HepG2 (cell line): ENCODE measurements around the gene ADGRD1. TPM values are rescaled to one million over a fixed set of nuclear protein-coding genes. Genes with fewer than 3 reads are reported as not detected.

Experiments
- ATAC-seq: fragments of 200-7000 bp; cut with Tn5 transposase; 3 replicates; pipeline ENCODE4 v1.9.1; 2020; ENCODE audit warnings: mild to moderate bottlenecking, moderate library complexity
- BruUV-seq: library from RNA; stranded (reverse); fragments of 400-500 nt; replicated peaks from 2 replicates; lab custom pipeline; 2021; lab: Mats Ljungman, UMichigan
- CTCF ChIA-PET: fragments of 300-600 bp; formaldehyde crosslinking; extraction: SDS; loops from one replicate; lab custom pipeline; 2021; ENCODE audit warnings: low total read pairs, inconsistent platforms, low intra/inter-chr PET ratio; lab: Yijun Ruan, JAX
- POLR2A ChIA-PET: fragments of 350-600 bp; sonication (Branson Sonifier 250); formaldehyde crosslinking; loops from one replicate; lab custom pipeline; 2020; ENCODE audit warnings: antibody characterized with exemption, inconsistent platforms; lab: Yijun Ruan, JAX
- DNase-seq: peaks from one replicate; pipeline ENCODE4 v3.0.0-alpha.2; 2015; ENCODE audit warnings: low spot score
- FAIRE-seq: peaks from 3 replicates; lab custom pipeline; 2011; peaks lifted over from hg19 to GRCh38; lab: Jason Lieb, UNC
- H2AFZ ChIP-seq: one replicate; pipeline ENCODE4 v1.6.1; 2011; ENCODE audit warnings: low read length, inconsistent platforms
- H3K27ac ChIP-seq: fragments of 300-600 bp; 3 replicates; pipeline ENCODE4 v1.8.0; 2011; ENCODE audit warnings: mixed run types, mild to moderate bottlenecking, mixed read lengths, low read length, inconsistent platforms; ENCODE audit not compliant: insufficient read depth; ENCODE audit errors: extremely low read length
- H3K27me3 ChIP-seq, 2 experiments: fragments of 200-600 bp in 1 of 2; 2 replicates in 1 of 2; 3 replicates in 1 of 2; pipeline versions ENCODE4 v1.6.0 to v1.8.0; 2011; ENCODE audit warnings: low read length in 2 of 2, mild to moderate bottlenecking in 2 of 2, moderate library complexity in 2 of 2, inconsistent platforms in 1 of 2; ENCODE audit not compliant: insufficient read depth in 2 of 2, control insufficient read depth in 1 of 2
- H3K36me3 ChIP-seq, 2 experiments: fragments of 200-600 bp in 1 of 2; replicated peaks in 1 of 2; 2 replicates in 1 of 2; 3 replicates in 1 of 2; pipeline versions ENCODE4 v1.5.1 to v1.8.0; 2011; ENCODE audit warnings: low read length in 2 of 2, inconsistent platforms in 1 of 2; ENCODE audit not compliant: insufficient read depth in 2 of 2, control insufficient read depth in 1 of 2
- H3K4me1 ChIP-seq: 2 replicates; pipeline ENCODE4 v1.5.1; 2012; ENCODE audit warnings: low read length, inconsistent platforms; ENCODE audit not compliant: insufficient read depth
- H3K4me2 ChIP-seq: 2 replicates; pipeline ENCODE4 v1.6.0; 2011; ENCODE audit warnings: low read depth, low read length, inconsistent platforms
- H3K4me3 ChIP-seq, 3 experiments: fragments of 200-600 bp in 1 of 3; sonication (generic), shearing (Covaris generic) in 1 of 3; replicated peaks in 1 of 3; 2 replicates each; pipeline ENCODE4 v1.5.1; 2011 to 2016; ENCODE audit warnings: low read length in 3 of 3, inconsistent platforms in 2 of 3, low read depth in 2 of 3, mild to moderate bottlenecking in 2 of 3, control low read depth in 1 of 3, mixed read lengths in 1 of 3; ENCODE audit not compliant: insufficient read depth in 1 of 3
- H3K79me2 ChIP-seq: one replicate; pipeline ENCODE4 v1.6.1; 2011; ENCODE audit warnings: low read length, inconsistent platforms; ENCODE audit not compliant: insufficient read depth
- H3K9ac ChIP-seq: 2 replicates; pipeline ENCODE4 v1.6.0; 2011; ENCODE audit warnings: mild to moderate bottlenecking, low read depth, low read length, inconsistent platforms; ENCODE audit not compliant: insufficient read depth
- H3K9me3 ChIP-seq: 2 replicates; pipeline ENCODE4 v1.5.1; 2012; ENCODE audit warnings: mild to moderate bottlenecking, low read length
- H4K20me1 ChIP-seq: 2 replicates; pipeline ENCODE4 v1.6.0; 2011; ENCODE audit warnings: inconsistent platforms, mild to moderate bottlenecking, low read length, moderate library complexity; ENCODE audit not compliant: insufficient read depth
- ATAD3A ChIP-seq: sonication (generic); formaldehyde crosslinking; IDR thresholded peaks from 2 replicates; pipeline ENCODE4 v1.4.0; 2020; ENCODE audit warnings: missing genetic modification reagents
- DNMT1 ChIP-seq: sonication (generic); formaldehyde crosslinking; IDR thresholded peaks from 2 replicates; pipeline ENCODE4 v1.5.1; 2020; ENCODE audit warnings: mild to moderate bottlenecking, missing genetic modification reagents
- IKZF4 ChIP-seq: sonication (generic); formaldehyde crosslinking; IDR thresholded peaks from 2 replicates; pipeline ENCODE4 v1.5.1; 2020; ENCODE audit warnings: borderline replicate concordance, mild to moderate bottlenecking, low read depth, missing genetic modification reagents; ENCODE audit errors: not compliant biosample characterization
- MIXL1 ChIP-seq: IDR thresholded peaks from 2 replicates; pipeline ENCODE4 v1.6.1; 2016
- RORA ChIP-seq: sonication (generic); formaldehyde crosslinking; IDR thresholded peaks from 2 replicates; pipeline ENCODE4 v1.5.0; 2020; ENCODE audit warnings: mild to moderate bottlenecking, missing genetic modification reagents, moderate library complexity
- WGBS: methylation state at CpG from one replicate; pipeline ENCODE4 v1.1.6; 2017; ENCODE audit warnings: low lambda C conversion rate; 5-methylcytosine and 5-hydroxymethylcytosine counted together
- in situ Hi-C: cut with HindIII; loops from 2 replicates; pipeline ENCODE4 v1.10.0; 2017; ENCODE audit warnings: low pct_unique_long_range_greater_than_20kb; ENCODE audit not compliant: extremely low pct_ligation_motif_present
- intact Hi-C: fragments of 100-400 bp; cut with micrococcal nuclease; formaldehyde crosslinking; loops from one replicate; pipeline ENCODE4 v1.10.0; 2022; ENCODE audit not compliant: unreplicated experiment
- polyA plus RNA-seq, 8 experiments: library from polyadenylated mRNA; depleted of rRNA in 3 of 8; stranded (reverse) in 7 of 8; unstranded in 1 of 8; fragments of >200 nt; fragmentation: Illumina TruSeq in 4 of 8; extraction: Trizol in 4 of 8; gene quantifications; 2 replicates each; pipeline versions ENCODE4 v1.2.1 to v1.2.3, GENCODE V29; 2011 to 2016; ENCODE audit warnings: low read depth in 4 of 8, missing spikeins in 1 of 8, mixed read lengths in 1 of 8; ENCODE audit not compliant: insufficient read depth in 1 of 8
- total RNA-seq, 5 experiments: library from RNA; depleted of rRNA; stranded (reverse); fragments of >200 nt; fragmentation: Illumina TruSeq; extraction: Trizol; gene quantifications; 2 replicates each; pipeline ENCODE4 v1.2.3, GENCODE V29; 2016; ENCODE audit warnings: low read depth in 1 of 5
- TF ChIP-seq, protein P1 (sequence below): sonication (generic); formaldehyde crosslinking; IDR thresholded peaks from 2 replicates; pipeline ENCODE4 v1.5.1; 2020; ENCODE audit warnings: missing genetic modification reagents, mild to moderate bottlenecking, borderline replicate concordance
- TF ChIP-seq, protein P2 (sequence below): sonication (generic); formaldehyde crosslinking; IDR thresholded peaks from 2 replicates; pipeline ENCODE4 v1.8.0; 2022; ENCODE audit warnings: missing genetic modification reagents, low read depth, mild to moderate bottlenecking, borderline replicate concordance
- TF ChIP-seq, protein P3 (sequence below): sonication (generic); formaldehyde crosslinking; IDR thresholded peaks from 2 replicates; pipeline ENCODE4 v1.4.0; 2020; ENCODE audit warnings: missing genetic modification reagents
- TF ChIP-seq, protein P4 (sequence below): IDR thresholded peaks from 2 replicates; pipeline ENCODE4 v1.6.1; 2016; ENCODE audit warnings: mild to moderate bottlenecking
- TF ChIP-seq, protein P5 (sequence below): sonication (generic); formaldehyde crosslinking; IDR thresholded peaks from 2 replicates; pipeline ENCODE4 v1.8.1; 2022; ENCODE audit warnings: mild to moderate bottlenecking, missing genetic modification reagents
- TF ChIP-seq, protein P6 (sequence below): sonication (generic); formaldehyde crosslinking; IDR thresholded peaks from 2 replicates; pipeline ENCODE4 v1.8.1; 2023; ENCODE audit warnings: mild to moderate bottlenecking, missing genetic modification reagents, borderline replicate concordance
- TF ChIP-seq, protein P7 (sequence below): IDR thresholded peaks from 2 replicates; pipeline ENCODE4 v1.6.1; 2016; ENCODE audit warnings: missing biosample characterization, missing genetic modification reagents, low read depth

The ADGRD1 gene
- total and polyA plus RNA-seq, 2 of the 13 experiments (the other 11 are each of a cell fraction or from before 2014, with no cell fraction given) = 0.46 to 12.4 TPM

DNA sequence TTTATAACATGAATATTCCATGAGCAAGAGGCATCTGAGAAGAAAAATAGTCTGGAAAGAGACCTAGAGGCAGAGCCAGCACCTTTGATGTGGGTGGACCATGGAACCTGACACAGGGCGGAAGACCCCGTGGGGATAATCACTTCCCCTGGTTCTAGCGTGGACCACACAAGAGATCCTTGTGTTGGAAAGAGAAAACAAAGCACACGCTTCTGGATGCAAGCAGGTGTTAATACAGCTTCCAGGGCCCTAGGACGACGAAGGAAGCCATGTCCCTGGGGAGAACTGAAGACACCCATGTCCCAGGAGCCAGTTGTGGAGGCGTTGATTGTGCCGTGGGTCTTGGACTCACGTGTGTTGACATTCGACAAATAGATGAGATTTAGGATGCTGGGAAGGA, 102.9 kb downstream of the ADGRD1 start:
- Histone ChIP-seq H2AFZ (no peak overlapping the region), H3K9me3 (no peaks in the 10 kb centered on the region), H3K4me2 (no peak overlapping the region), H3K4me3 (no peak overlapping the region), H3K79me2 (no peaks in the 10 kb centered on the region), H3K9ac (no peak overlapping the region), H4K20me1 (no peaks in the 10 kb centered on the region), H3K27me3 (no peaks in the 10 kb centered on the region), H3K4me1 (peaks cover 6% of the 10 kb centered on the region; the same call in 1 of the 2 replicates), H3K27ac (no peak overlapping the region), H3K36me3 (no peaks in the 10 kb centered on the region)
- POLR2A ChIA-PET = no interaction called here
- in situ Hi-C loops = no loop called here
- intact Hi-C loops = no loop called here
- FAIRE-seq = no peak
- CTCF ChIA-PET = no interaction called here
- no peak for DNase-seq
- BruUV-seq = no TSS peak
- WGBS = 87% methylated on average over 10 of the region's 10 CpGs
- ATAC-seq = no peak
- TF ChIP-seq, protein P1, sequence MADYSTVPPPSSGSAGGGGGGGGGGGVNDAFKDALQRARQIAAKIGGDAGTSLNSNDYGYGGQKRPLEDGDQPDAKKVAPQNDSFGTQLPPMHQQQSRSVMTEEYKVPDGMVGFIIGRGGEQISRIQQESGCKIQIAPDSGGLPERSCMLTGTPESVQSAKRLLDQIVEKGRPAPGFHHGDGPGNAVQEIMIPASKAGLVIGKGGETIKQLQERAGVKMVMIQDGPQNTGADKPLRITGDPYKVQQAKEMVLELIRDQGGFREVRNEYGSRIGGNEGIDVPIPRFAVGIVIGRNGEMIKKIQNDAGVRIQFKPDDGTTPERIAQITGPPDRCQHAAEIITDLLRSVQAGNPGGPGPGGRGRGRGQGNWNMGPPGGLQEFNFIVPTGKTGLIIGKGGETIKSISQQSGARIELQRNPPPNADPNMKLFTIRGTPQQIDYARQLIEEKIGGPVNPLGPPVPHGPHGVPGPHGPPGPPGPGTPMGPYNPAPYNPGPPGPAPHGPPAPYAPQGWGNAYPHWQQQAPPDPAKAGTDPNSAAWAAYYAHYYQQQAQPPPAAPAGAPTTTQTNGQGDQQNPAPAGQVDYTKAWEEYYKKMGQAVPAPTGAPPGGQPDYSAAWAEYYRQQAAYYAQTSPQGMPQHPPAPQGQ (CRISPR knock-in tag) = no peak
- TF ChIP-seq, protein P2, sequence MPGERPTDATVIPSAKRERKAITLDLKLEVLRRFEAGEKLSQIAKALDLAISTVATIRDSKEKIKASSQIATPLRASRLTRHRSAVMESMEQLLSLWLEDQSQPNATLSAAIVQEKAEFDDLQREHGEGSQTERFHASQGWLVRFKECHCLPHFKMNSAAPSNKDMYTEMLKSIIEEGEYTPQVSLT (CRISPR knock-in tag) = no peak
- TF ChIP-seq, protein P3, sequence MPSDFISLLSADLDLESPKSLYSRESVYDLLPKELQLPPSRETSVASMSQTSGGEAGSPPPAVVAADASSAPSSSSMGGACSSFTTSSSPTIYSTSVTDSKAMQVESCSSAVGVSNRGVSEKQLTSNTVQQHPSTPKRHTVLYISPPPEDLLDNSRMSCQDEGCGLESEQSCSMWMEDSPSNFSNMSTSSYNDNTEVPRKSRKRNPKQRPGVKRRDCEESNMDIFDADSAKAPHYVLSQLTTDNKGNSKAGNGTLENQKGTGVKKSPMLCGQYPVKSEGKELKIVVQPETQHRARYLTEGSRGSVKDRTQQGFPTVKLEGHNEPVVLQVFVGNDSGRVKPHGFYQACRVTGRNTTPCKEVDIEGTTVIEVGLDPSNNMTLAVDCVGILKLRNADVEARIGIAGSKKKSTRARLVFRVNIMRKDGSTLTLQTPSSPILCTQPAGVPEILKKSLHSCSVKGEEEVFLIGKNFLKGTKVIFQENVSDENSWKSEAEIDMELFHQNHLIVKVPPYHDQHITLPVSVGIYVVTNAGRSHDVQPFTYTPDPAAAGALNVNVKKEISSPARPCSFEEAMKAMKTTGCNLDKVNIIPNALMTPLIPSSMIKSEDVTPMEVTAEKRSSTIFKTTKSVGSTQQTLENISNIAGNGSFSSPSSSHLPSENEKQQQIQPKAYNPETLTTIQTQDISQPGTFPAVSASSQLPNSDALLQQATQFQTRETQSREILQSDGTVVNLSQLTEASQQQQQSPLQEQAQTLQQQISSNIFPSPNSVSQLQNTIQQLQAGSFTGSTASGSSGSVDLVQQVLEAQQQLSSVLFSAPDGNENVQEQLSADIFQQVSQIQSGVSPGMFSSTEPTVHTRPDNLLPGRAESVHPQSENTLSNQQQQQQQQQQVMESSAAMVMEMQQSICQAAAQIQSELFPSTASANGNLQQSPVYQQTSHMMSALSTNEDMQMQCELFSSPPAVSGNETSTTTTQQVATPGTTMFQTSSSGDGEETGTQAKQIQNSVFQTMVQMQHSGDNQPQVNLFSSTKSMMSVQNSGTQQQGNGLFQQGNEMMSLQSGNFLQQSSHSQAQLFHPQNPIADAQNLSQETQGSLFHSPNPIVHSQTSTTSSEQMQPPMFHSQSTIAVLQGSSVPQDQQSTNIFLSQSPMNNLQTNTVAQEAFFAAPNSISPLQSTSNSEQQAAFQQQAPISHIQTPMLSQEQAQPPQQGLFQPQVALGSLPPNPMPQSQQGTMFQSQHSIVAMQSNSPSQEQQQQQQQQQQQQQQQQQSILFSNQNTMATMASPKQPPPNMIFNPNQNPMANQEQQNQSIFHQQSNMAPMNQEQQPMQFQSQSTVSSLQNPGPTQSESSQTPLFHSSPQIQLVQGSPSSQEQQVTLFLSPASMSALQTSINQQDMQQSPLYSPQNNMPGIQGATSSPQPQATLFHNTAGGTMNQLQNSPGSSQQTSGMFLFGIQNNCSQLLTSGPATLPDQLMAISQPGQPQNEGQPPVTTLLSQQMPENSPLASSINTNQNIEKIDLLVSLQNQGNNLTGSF (CRISPR knock-in tag) = no peak
- no peak for TF ChIP-seq IKZF4 (CRISPR knock-in tag)
- TF ChIP-seq, protein P4, sequence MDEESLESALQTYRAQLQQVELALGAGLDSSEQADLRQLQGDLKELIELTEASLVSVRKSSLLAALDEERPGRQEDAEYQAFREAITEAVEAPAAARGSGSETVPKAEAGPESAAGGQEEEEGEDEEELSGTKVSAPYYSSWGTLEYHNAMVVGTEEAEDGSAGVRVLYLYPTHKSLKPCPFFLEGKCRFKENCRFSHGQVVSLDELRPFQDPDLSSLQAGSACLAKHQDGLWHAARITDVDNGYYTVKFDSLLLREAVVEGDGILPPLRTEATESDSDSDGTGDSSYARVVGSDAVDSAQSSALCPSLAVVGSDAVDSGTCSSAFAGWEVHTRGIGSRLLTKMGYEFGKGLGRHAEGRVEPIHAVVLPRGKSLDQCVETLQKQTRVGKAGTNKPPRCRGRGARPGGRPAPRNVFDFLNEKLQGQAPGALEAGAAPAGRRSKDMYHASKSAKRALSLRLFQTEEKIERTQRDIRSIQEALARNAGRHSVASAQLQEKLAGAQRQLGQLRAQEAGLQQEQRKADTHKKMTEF = no peak
- TF ChIP-seq DNMT1 (CRISPR knock-in tag) = no peak
- no peak for TF ChIP-seq ATAD3A
- TF ChIP-seq, protein P5, sequence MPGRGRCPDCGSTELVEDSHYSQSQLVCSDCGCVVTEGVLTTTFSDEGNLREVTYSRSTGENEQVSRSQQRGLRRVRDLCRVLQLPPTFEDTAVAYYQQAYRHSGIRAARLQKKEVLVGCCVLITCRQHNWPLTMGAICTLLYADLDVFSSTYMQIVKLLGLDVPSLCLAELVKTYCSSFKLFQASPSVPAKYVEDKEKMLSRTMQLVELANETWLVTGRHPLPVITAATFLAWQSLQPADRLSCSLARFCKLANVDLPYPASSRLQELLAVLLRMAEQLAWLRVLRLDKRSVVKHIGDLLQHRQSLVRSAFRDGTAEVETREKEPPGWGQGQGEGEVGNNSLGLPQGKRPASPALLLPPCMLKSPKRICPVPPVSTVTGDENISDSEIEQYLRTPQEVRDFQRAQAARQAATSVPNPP (CRISPR knock-in tag) = no peak
- TF ChIP-seq, protein P6, sequence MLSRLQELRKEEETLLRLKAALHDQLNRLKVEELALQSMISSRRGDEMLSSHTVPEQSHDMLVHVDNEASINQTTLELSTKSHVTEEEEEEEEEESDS (CRISPR knock-in tag) = no peak
- no peak for TF ChIP-seq RORA (CRISPR knock-in tag)
- no peak for TF ChIP-seq MIXL1
- TF ChIP-seq, protein P7, sequence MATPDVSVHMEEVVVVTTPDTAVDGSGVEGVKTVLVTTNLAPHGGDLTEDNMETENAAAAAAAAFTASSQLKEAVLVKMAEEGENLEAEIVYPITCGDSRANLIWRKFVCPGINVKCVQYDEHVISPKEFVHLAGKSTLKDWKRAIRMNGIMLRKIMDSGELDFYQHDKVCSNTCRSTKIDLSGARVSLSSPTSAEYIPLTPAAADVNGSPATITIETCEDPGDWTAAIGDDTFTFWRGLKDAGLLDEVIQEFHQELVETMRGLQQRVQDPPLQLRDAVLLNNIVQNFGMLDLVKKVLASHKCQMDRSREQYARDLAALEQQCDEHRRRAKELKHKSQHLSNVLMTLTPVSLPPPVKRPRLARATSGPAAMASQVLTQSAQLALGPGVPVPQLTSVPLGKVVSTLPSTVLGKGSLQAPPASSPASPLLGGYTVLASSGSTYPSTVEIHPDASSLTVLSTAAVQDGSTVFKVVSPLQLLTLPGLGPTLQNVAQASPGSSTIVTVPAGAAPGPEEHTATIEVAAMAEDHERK = no peak
